GM12892 (cell line): Measurements from ENCODE around the gene NMNAT2.
"Not testable (repeated sequence)": the region's sequence is repeated elsewhere in the genome, so short reads cannot be mapped to it uniquely, and the experiment has no call there.

Source experiments
- DNase-seq: peaks from one replicate; pipeline ENCODE4 v3.0.0; 2011; ENCODE audit not compliant: insufficient read length
- FAIRE-seq: peaks from 2 replicates; lab custom pipeline; 2011; peaks lifted over from hg19 to GRCh38; lab: Jason Lieb, UNC
- POLR2A ChIP-seq: IDR thresholded peaks from 2 replicates; pipeline ENCODE4 v1.6.1; 2011; ENCODE audit warnings: low read depth, low read length, control low read depth
- POLR2AphosphoS5 ChIP-seq: IDR thresholded peaks from 2 replicates; pipeline ENCODE4 v1.6.1; 2011; ENCODE audit warnings: low read depth, low read length, control low read depth
- TAF1 ChIP-seq: IDR thresholded peaks from 2 replicates; pipeline ENCODE4 v1.6.1; 2011; ENCODE audit warnings: low read depth, mild to moderate bottlenecking, control low read depth, low read length, borderline replicate concordance

Gene NMNAT2

DNA sequence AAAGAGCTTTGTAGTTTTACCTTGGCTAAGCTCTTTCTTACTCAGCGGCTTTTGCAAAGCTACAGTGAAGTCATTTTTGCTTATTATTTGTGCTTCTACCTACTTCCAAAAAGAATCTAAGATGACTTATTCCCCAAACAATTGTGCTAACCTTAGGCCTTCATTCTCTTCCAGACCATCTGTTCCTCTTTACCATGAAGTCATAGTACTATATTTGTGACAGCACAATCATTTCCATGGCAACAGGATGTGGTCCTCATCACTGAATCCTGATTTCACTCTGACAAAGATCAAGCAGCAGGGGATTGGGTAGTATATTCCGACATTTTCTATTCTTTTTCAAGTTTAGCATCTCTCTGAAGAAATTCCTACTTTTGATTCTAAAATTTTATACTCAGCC lies 24.8 kb upstream of the NMNAT2 start:
- DNase-seq (no peak), FAIRE-seq (no peak)

DNA sequence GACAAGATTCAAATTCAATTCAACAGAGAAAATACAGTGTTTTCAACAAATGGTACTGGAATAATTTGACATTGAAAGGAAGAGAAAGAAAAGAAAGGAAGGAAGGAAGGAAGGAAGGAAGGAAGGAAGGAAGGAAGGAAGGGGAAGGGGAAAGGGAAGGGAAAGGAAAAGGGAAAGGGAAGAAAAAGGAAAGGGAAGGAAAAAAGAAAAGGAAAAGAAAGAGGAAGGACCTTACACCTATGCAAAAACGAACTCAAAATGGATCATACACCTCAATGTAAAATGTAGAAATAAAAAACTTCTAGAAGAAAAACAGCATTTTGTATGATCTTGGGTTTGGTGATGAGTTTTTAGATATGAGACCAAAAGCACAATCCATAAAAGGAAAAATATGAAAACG lies 19.9 kb upstream of the NMNAT2 start:
- FAIRE-seq (no peak), DNase-seq (no peak)

More for the DNA sequence above, 24.8 kb upstream of the NMNAT2 start:
- TF ChIP-seq TAF1 (no peak), POLR2AphosphoS5 (no peak), POLR2A (no peak)

DNA sequence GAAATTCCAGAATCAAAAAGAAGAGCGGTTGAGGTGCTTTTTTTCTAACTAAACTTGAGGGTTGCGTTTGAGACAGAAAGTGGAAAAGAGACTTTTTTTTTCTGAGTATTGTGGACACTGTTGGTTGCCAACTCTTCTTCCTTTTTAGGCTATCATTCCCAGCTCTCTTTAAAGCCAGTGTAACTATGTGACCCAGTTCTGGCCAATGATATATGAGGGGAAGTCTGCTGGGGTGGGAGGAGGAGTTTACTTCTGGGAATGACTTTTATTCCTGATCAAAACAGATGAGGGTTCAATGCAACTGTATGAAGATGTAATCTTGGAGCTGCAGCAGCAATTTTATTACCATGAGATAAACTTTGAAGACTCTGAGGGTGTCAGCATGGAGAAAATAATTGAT lies 17.3 kb upstream of the NMNAT2 start:
- FAIRE-seq (no peak), DNase-seq (no peak)

More for the DNA sequence above, 19.9 kb upstream of the NMNAT2 start:
- TF ChIP-seq POLR2A (no peak), TAF1 (no peak), POLR2AphosphoS5 (no peak)

DNA sequence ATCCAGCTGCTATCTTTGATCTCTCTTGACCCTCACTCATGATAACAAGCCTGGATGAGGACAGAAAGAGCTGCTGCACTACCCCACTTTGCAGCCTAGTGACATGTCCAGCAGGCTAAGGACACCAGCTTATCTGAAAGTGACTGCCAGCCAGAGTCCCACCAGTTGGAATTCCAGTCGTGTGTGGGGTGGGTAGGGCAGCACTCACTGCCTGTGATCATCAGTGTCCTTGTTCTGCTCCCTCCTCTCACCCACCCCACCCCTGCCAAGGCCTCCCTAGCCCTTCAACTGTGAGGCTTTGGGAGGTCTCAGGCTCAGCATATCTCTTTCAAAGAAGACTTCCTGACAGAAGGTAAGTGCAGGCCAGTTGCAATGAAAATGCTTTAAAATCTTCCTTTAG lies 15.5 kb upstream of the NMNAT2 start:
- no peak for TF ChIP-seq POLR2AphosphoS5
- TF ChIP-seq TAF1 = no peak
- no peak for TF ChIP-seq POLR2A
- FAIRE-seq (no peak), DNase-seq (no peak)

More for the DNA sequence above, 17.3 kb upstream of the NMNAT2 start:
- TF ChIP-seq POLR2A (no peak), POLR2AphosphoS5 (no peak), TAF1 (no peak)

DNA sequence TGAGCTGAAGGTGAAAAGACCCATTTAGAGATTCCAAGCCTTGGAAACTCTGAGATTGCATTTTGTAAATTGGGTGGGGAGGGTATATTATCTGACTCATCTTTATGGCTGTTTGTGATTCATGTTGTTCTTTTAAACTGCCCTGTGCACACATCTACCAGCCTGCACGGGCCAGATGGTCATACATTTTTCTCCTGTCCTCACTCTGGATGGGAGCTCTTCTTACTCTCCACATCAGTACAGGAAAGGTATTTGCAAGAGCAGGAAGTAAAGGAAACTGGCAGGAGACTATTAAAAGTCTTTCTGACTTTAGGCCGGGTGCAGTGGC lies 14.3 kb upstream of the NMNAT2 start:
- DNase-seq (no peak), FAIRE-seq (no peak)

DNA sequence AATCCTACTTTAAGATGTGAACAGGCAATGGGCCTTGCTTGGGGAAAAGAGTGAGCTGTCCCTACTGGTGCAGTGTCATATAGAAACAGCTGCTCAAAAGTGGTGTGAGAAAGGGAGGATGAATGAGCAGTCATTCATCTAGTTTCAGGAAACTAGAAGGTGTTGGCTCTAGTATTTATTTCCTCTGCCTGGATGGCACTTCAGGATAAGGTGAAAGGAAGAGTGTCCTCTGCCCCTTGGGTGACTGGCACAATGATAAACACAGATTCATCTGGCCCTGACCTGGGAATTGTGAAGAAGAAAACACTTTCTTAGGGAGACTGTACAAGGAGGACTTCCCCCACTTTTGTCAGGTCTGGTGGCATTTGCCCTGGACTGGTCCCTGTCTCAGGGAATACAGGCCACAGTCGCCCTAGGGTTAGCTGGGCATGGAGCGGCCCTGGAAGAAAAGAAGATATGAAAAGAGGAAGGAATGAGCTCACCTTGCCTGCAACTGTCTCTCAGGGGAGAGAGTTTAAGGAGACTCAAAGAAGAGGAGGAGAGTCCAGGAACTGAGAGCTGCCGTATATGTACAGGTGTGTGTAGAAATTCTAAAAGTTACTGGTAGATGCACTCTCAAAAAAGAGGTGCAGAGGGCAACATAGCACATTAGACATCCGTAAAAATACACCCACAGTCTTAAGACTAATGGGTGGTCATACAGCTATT lies 13.8 kb upstream of the NMNAT2 start:
- FAIRE-seq = no peak
- no peak for DNase-seq
- no peak for TF ChIP-seq POLR2A
- TF ChIP-seq POLR2AphosphoS5 = no peak
- no peak for TF ChIP-seq TAF1

More for the DNA sequence above, 14.3 kb upstream of the NMNAT2 start:
- TF ChIP-seq POLR2A (no peak), TAF1 (no peak), POLR2AphosphoS5 (no peak)

DNA sequence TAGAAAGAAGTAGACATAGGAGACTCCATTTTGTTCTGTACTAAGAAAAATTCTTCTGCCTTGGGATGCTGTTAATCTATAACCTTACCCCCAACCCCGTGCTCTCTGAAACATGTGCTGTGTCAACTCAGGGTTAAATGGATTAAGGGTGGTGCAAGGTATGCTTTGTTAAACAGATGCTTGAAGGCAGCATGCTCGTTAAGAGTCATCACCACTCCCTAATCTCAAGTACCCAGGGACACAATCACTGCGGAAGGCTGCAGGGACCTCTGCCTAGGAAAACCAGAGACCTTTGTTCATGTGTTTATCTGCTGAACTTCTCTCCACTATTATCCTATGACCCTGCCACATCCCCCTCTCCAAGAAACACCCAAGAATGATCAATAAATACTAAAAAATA lies 9.4 kb upstream of the NMNAT2 start:
- FAIRE-seq, DNase-seq: not testable (repeated sequence)

DNA sequence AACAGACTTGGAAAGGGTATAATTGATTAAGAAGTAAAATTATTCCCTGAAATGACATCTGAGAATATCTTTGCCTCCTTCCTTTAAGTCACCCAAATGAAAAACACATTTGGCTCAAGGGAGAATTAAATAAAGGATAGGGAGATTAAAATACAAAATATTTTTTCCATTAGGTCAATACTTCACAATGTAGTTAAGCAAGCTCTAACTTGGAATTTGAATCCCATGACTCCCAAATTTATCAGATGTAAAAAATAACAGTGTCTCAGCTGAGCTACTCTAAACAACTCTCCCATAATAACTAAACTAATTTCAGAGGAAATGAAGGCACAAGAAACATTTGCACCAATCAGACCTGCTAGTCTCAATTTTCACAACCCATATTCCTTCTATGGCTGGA lies 6.5 kb upstream of the NMNAT2 start:
- no peak for DNase-seq
- TF ChIP-seq POLR2AphosphoS5 (no peak), TAF1 (no peak), POLR2A (no peak)
- FAIRE-seq = no peak

DNA sequence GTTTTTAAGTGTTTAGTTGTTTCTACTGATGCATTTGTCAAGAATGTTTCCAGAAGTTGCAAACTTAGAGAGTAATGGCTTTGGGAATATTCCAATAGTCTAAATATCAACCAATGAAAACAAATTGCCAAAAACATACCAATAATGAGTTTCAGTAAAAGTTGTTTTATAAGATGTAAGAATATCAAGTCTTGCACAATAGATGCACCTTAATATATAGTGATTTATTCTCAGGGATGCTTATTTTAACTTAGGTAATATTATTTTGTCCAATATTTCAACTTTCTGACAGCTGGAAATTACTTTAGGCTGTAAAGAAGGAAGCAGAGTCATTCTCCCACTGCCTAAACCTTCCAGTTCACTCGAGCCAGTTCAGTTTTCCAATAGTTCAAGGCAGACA lies 5.4 kb upstream of the NMNAT2 start:
- DNase-seq (no peak), FAIRE-seq (no peak)
- no peak for TF ChIP-seq TAF1
- TF ChIP-seq POLR2AphosphoS5 = no peak

DNA sequence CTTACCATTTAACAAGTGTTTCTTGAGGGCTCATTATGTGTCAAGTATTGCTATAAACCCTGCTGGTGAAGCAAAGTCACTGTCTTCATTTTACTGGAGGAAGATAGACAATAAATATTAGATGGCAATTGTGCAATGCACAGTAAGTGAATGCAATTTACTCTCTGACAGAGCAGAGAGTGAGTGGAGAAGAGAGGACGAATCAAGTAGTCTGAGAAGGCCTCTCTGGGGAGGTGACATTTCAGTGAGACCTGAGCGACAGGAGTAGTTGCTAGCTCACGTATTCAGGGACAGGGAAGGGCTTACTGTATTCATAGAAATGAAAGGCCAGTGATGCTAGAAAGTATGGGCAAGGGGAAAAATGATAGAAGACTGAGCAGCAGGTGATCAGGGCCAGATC lies 1.2 kb upstream of the NMNAT2 start:
- DNase-seq (no peak), FAIRE-seq (no peak)
- TF ChIP-seq POLR2AphosphoS5 (no peak), POLR2A (no peak), TAF1 (no peak)

DNA sequence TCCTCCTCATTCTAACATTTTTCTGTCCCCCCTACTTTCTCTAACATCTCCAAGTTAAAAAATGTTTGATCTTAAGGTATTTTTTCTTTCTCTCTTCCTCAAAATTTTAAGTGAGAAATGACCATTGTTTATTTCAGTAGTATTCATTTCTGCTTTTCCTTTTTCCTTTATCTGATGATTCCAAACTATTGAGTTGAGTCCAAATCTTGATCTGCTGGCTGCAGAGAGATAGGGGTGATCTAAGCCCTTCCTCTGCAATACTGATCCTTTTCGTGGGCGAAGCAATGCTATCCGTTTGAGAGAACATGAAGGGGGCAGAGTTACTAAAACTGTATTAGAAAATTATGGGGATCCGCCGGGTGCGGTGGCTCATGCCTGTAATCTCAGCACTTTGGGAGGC lies 516 bp upstream of the NMNAT2 start:
- FAIRE-seq = no peak
- TF ChIP-seq POLR2AphosphoS5 (no peak), TAF1 (no peak), POLR2A (no peak)
- no peak for DNase-seq

DNA sequence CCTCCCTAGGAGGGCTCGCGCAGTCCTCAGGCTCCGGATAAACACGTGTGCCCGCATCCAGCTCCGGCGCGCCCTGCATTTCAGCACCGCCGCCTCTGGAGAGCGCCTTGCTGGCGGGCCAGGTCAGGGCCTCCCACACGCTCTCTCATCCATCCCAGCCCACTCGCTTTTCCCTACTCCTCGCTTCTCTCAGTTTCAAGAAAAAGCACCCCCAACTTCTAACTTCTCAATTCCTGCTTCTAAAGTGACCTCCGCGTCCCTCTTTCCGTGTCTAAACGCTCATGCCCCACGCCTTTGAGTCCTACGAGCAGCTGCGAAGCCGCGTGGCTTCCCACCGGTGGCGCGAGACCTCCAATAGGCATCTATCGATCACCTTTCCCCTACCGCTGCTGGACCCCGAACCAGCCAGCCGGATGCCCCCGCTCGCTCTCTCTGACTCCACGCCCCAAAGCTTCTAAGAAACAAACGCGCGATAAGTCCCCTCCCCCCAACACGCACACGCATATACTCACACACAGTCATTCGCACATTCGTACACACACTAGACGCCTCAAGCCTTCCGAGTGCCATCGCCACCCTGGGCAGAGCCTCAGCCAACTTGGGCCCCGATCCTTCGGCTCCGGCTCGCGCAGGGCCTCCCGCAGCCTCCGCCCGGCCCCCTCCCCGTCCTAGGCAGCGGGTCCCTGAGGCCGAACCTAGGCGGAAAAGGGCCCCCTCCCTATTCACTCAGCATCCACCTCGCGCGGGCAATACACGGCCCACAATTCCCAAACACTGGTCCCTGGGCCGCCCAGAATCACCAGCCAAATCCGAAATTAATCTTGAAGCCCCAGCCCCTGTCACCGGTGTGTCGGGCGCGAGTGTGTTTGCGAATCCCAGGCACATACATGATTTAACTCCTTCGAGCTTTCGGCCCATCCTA lies 1.1 kb downstream of the NMNAT2 start:
- no peak for DNase-seq
- FAIRE-seq = no peak
- TF ChIP-seq POLR2A (no peak), POLR2AphosphoS5 (no peak), TAF1 (no peak)
